ENCODE results near the gene TM7SF3.
"Not testable (repeated sequence)": the region's sequence is repeated elsewhere in the genome, so short reads cannot be mapped to it uniquely, and the experiment has no call there.

Gene TM7SF3

DNA sequence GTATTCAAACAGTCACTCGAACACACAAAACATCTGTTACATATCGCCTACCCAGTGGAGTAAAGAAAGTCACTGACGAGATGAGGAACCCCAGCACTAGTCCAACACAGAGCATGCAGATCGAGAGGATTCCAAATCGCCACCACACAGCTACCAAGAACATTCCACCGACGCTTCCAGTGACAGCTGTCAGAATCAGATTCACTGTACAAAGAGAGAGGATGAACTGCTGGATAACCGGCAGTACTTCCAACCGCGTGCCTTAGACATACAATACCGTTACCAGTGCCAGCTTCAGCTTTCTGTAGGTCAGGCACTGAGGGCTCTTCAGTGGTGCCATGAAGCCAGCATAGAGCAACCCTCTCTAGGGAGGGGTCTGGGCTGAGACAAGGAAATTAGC, 34.5 kb downstream of the TM7SF3 start:
- no peak for DNase-seq (ENCODE audit: low spot score)

DNA sequence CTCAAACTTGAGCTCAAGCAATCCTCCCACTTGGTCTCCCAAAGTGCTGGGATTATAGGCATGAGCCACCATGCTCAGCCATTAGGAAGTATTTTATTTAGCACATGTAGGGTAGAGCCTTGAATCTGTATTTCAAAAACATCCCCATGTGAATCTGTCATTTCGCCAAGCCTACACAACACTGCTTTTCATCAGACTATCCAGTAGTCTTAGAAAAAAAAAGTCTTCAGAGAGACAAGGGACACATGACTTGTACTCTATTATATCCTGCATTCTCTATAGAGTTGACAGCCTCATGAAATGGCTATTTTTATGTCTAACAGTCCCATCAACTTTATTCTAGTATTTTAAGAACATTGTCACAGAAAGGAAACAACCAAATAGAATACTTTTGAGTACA, 35.4 kb downstream of the TM7SF3 start:
- no peak for DNase-seq (ENCODE audit: low spot score)

GRCh38 chr12:26976687-26977086, 37.5 kb downstream of the TM7SF3 start:
- no peak for DNase-seq (ENCODE audit: low spot score)

DNA sequence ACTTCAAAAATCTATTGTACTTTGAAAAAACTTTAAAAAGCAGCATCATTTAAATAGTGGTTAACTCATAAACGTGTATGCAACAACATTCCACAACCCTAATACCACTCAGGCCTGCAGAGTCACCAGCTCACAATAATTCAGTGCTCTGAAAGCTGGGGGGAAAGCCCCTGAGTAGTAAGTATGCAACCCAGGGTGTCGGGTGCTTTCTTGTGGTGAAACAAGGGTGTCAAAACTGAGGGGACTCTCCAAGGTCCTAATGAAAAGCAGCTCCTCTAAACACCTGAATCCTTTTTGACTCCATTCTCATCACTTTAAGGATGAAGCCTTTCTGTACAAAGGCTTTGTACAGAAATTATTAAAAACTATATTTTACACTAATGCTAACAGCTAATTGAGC, 42.2 kb downstream of the TM7SF3 start:
- DNase-seq (ENCODE audit: low spot score) = no peak

- DNase-seq (ENCODE audit: low spot score) = no peak
These were observed 44.0 kb downstream of the TM7SF3 start for GRCh38 chr12:26970136-26970535.

DNA sequence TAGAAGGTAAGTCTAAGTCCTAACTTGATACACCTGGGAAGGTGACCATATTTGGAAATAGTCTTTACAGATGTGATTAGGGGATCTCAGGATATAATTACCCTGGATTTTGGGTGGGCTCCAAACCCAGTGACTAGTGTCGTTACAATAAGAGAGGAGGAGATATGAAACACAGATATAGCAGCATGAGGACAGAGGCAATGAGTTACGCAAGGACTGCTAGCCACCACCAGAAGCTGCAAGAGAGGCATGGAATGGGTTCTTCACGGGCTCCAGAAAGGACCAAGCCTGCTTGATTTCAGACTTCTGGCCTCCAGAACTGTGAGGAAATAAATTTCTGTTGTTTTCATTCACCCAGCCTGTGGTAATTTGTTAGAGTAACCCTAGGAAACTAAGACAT, 47.3 kb downstream of the TM7SF3 start:
- no peak for DNase-seq (ENCODE audit: low spot score)

DNA sequence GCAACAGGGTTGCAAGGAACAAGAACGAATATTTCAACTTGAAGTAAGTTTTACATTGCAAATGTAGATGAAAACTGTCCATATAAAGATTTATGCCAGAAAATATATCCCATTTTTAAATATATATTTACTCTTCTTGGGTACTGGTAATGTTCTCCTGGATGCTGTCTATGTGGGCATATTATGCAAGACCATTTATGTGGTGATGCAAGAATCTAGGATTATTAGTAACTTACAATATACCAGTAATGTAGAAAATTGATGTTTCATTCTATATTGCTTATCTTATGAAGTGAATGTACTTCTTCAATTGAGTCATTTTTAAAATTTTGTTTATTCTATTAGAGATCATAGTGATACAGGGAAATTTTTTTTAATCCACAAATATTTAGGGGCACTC, 50.8 kb downstream of the TM7SF3 start:
- no peak for DNase-seq (ENCODE audit: low spot score)

DNA sequence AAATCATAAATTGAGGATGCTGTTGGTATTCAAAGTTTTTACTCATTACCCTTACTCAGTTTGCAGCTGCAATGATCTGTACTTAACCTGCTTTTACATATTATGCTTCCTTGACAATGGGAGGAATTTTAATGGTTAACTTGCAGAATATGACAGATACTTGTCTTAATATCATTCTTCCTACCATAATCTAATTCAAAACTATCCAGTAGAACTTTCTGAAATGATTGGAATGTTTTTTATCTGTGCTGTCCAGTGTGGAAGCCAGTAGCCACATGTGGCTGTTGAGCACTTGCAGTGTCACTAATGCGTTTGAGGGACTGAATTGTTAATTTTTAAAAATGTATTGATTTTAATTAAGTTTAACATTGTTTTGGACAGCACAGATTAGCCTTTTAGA, 52.4 kb downstream of the TM7SF3 start:
- no peak for DNase-seq (ENCODE audit: low spot score)

- DNase-seq (ENCODE audit: low spot score) = not testable (repeated sequence)
These were observed 52.8 kb downstream of the TM7SF3 start for GRCh38 chr12:26961391-26961790.

- no peak for DNase-seq (ENCODE audit: low spot score)
These were observed 60.2 kb downstream of the TM7SF3 start for GRCh38 chr12:26954027-26954426.

GRCh38 chr12:26953447-26953846, 60.7 kb downstream of the TM7SF3 start:
- DNase-seq (ENCODE audit: low spot score) = no peak

DNA sequence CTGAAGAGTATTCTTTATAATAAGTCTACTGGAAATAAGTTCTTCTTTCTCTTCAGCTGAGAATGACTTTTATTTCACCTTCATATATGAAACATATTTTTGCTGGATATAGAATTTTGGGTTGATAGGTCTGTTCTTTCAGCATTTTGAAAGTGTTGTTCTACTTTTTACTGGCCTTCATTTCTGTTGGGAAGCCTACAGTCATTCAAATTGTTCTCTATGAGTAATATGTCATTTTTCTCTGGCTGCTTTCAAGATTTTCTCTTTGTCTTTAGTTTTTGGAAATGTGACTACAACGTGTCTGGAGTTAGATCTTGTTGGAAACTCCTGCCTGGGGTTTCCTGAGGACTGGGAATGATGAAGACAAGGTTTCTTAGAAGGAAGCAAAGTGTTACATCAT, 65.9 kb downstream of the TM7SF3 start:
- no peak for DNase-seq (ENCODE audit: low spot score)

DNA sequence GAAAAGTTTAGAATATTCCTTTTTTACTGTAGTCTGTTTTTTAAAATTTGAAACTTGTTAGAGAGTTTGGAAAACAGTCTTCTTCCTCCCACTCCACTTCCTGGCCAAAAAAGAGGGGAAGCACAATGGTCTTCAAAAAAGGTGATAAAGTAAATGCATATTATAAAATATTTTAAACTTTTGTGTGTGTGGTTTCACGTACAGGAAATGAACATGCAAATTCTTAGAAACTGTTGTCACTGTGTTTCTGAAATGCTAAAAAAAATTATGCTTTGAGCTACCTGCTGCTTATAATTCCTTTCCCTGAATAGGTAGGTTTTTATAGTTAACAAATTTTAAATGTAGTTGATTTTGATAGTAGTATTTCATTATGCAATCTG, 73.0 kb downstream of the TM7SF3 start:
- DNase-seq (ENCODE audit: low spot score) = no peak

GRCh38 chr12:26940516-26941214, 73.5 kb downstream of the TM7SF3 start:
- DNase-seq (ENCODE audit: low spot score) = no peak

- DNase-seq (ENCODE audit: low spot score) = no peak
These were observed 74.2 kb downstream of the TM7SF3 start for GRCh38 chr12:26939953-26940352.

DNA sequence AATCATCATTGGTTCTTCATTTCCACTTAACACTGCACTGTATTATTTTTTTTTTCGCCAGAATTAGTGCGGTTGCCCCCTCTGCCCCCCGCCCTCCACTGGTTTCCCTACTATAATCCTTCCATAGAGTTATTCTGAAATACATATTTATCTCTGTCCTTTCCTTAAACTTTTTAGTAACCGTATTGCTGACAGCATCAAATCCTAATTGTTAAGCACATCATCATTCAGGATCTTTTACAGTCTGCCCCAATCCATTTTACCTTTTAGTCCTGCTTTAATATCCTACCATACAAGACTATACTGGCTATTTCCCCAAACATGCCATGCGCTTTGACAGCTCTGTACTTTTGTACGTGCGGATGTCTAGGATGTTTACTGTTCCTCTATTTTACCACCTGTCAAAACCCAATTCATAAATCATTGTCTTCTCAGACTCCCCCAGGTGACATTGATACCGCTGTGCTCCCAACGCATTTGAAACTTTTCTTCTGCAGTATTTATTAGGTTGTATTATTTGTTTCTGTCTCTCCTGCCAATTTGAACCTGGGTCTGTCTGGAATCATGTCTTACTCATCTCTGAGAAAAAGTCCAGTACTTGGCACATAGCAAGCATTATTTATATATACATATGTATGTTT, 74.9 kb downstream of the TM7SF3 start:
- DNase-seq (ENCODE audit: low spot score) = no peak

GRCh38 chr12:26938701-26939062, 75.5 kb downstream of the TM7SF3 start:
- peak; percentile 44 for DNase-seq (ENCODE audit: low spot score)

DNA sequence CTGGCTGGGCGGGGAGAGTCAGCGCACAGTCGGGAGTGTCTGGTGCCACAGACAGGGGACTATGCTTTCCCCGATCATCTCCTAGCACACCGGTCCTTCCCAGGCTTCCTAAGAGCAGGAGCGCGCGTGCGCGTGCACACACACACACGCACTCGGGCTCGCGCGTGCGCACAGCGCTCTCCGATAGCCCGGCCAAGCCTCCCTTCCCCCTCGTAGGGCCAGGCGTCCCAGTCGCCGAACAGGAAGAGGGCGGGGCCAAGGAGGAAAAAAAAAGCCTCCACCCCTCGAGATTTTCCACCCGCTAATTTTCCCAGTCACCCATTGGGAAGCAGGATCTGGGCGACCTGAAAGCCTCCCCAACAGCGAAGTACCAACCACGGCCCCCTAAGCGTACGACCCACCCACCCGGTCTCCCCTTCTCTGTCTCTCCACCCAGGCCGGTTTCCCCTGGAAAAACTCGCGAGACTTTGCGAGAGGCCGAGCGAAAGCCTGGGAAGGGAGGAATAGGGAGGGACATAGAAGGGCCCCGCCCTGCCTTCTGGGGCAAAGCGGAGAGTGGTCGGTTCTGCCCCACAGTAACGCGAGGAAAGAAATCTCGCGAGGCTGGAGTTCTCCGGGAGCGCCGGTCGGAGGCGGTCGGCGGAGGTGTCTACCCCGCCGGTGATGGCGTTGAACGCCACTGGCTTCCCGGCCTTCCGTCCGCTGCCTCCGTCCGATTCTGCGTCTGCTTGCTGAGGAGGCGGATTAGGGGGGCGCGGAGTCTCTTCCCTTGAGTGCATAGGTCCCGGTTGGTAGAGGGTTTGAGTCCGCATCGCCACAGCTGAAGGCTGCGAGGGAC, 76.1 kb downstream of the TM7SF3 start, which contains the start of the genes FGFR1OP2 and INTS13:
FGFR1OP2 (plus strand) TSS at position 608 of the 838 bp plus-strand sequence. CDS start 15,689 bp downstream, outside the sequence.
INTS13 (minus strand) TSS at position 119 of the 838 bp plus-strand sequence. CDS start 1,178 bp downstream, outside the sequence.
- DNase-seq (ENCODE audit: low spot score) = peak; percentile 98

DNA sequence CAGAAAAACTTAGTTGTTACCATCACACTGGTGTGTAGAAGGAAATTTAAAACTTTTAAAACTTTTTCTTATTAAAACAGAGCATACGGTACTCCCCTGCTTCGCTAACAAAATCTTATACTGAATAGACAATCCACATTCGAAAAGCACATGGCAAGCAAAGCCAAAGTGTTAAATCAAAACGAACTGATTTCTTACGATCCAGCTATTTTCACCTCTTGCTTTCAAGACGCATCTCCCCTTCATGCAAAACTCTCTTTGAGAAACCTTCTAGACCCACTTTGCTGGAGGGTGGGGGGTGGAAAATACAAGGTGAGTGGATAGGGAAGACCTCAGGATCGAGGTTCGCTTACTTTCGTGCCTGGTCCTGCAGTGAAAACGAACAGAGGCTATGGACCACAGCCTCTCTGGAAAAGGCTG, 76.7 kb downstream of the TM7SF3 start:
- no peak for DNase-seq (ENCODE audit: low spot score)

- no peak for DNase-seq (ENCODE audit: low spot score)
These were observed 77.4 kb downstream of the TM7SF3 start for GRCh38 chr12:26936559-26937442.

- DNase-seq (ENCODE audit: low spot score) = no peak
These were observed 78.4 kb downstream of the TM7SF3 start for GRCh38 chr12:26935636-26936378.
